Embryonic facial prominence (tissue), 1 donor: ENCODE data around the gene DBNDD1.

Experiments
- DNase-seq: peaks from one replicate; pipeline ENCODE4 v3.0.0-alpha.2; 2016; ENCODE audit errors: extremely low spot score

DBNDD1 gene

DNA sequence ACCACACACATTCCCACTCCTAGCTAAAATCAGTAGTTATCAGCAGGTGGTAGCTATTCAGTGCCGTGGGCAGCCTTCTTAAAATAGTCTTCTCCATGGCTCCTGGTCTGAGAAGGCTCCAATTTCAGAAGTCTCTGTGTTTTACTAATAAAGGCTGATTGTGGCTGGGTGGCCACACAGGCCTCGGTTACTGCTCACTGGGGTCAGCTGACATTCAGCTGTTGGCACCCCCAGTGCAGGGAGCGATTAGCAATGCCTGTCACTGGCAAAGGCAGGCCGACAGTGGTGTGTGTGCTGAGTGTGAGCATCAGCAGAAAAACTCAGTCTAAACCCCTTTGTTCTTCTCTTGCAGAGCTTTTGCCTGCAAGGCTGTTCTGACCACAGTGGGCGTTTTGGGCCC lies 16.6 kb upstream of the DBNDD1 start:
- no peak for DNase-seq

DNA sequence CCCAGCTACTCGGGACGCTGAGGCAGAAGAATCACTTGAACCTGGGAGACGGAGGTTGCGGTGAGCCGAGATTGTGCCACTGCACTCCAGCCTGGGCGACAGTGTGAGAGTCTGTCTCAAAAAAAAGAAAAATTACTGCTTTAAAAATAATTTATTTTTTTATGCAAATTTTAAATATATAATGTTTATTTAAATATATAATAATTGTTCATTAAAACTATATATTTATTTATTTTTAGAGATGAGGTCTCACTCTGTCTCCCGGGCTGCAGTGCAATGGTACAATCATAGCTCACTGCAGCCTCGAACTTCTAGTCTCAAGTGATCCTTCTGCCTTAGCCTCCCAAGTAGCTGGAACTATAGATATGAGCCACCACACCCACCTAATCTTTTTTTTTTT lies 15.2 kb upstream of the DBNDD1 start:
- no peak for DNase-seq

DNA sequence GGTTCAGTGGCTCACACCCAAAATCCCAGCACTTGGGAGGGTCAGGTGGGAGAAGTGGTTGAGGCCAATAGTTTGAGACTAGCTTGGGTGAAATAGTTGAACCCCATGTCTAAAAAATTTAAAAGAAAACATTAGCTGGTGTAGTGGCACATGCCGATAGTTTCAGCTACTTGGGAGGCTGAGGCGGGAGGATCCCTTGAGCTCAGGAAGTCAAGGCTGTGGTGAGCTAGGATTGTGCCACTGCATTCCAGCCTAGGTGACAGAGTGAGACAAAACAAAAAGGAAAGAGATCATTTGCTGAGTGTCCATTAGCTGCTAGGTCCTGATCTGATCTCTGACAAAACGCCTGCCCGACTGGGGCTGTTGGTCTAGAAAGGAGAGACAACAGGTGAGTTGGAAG lies 14.1 kb upstream of the DBNDD1 start:
- DNase-seq, result no peak

DNA sequence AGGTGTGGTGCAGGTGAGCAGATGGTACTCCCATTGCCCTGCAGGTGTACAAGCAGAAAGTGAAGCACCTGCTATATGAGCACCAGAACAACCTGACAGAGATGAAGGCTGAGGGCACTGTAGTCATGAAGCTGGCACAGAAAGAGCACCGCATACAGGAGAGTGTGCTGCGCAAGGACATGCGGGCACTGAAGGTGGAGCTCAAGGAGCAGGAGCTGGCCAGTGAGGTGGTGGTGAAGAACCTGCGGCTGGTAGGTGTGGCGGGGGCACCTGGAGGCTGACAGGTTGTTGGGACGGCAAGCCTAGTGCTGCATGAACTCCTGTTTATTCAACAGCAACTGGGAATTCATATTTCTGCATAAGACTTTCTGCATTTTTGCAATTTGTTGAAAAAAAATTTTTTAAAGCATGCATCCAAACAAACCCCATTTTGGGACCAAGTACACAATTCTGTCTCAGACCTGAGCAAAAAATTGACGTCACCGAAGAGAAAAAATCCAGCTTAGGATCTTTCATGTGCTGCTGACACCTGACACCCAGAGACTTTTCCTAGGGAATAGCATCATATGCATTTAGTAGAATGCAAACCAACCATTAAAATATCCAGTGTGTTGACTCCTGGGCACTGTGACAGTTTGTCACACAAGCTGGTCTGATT lies 13.5 kb upstream of the DBNDD1 start:
- no peak for DNase-seq

DNA sequence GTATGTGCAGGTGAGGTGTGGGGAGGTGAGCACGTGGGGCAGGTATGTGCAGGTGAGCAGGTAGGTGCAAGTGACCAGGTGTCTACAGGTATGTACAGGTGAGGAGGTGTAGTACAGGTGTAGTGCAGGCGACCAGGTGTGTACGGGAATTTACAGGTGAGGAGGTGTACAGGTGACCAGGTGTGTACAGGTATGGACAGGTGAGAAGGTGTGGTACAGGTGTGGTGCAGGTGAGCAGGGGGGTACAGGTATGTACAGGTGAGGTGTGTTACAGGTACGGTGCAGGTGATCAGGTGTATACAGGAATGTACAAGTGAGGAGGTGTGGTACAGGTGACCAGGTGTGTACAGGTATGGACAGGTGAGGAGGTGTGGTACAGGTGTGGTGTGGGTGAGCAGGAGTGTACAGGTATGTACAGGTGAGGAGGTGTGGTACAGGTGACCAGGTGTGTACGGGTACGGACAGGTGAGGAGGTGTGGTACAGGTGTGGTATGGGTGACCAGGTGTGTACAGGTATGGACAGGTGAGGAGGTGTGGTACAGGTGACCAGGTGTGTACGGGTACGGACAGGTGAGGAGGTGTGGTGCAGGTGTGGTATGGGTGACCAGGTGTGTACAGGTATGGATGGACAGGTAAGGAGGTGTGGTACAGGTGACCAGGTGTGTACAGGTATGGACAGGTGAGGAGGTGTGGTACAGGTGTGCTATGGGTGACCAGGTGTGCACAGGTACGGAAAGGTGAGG lies 12.8 kb upstream of the DBNDD1 start:
- no peak for DNase-seq

DNA sequence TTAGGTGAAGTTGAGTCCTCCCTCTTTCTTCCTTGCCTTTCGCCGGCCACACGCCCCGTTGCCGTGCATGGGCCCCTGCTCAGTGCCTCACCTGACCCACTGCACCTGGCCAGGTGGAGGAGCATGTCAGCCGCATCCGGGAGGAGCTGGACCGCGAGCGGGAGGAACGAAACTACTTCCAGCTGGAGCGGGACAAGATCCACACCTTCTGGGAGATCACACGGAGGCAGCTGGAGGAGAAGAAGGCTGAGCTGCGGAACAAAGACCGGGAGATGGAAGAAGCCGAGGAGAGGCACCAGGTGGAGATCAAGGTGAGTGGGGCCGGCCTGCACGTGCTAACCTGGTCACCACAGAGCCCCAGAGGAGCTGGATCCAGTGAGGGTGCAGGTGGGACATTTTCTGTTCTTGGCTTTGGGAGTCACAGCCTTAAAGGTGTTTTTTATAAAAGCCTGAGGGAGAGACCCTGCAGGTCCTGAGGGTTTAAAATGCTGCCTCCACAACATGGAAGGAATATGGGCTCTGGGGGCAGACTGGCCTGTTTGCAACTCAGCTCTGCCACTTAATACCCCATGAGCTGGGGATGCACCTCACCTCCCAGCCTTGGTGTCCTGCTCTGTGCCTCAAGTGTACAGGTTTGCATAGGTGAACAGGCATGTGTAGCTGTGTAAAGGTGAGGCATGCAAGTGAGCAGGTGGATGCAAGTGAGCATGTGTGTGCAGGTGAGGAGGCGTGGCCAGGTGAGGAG lies 12.1 kb upstream of the DBNDD1 start:
- no peak for DNase-seq

DNA sequence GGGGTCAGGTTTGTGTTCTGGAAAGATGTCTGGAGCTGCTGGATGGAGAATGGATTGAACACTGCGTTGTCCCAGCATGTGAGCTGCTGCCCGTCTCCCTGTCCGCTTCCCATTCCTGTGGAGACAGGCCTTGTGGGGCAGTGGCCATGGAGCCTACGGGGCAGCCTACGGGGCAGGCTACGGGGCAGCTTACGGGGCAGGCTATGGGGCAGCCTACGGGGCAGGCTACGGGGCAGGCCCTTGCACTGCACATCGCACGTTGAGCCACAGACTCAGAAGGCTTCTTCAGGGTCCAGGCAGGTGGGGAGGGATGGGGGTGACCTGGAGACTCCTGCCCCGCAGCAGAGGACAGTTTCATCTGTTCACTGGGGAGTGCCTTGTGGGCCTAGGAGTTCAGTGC lies 9.7 kb upstream of the DBNDD1 start:
- DNase-seq, result no peak

DNA sequence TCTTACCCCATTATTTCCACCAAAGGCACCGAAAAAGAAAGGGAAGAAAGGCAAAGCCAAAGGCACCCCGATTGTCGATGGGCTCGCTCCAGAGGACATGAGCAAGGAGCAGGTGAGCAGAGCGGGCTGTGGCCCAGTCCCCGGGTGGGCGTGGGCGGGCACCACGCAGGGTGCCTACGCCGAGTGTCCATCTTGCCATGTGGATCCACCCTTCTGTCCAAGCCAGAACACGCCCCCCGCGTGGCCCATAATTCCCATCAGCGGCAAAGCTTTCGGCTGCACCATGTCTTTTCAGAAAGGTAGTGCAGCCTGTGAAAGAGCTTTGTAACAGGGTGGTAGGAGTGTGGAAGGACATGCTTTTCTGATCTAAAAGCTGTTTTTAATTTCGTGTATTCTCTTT lies 8.4 kb upstream of the DBNDD1 start:
- DNase-seq, result no peak

DNA sequence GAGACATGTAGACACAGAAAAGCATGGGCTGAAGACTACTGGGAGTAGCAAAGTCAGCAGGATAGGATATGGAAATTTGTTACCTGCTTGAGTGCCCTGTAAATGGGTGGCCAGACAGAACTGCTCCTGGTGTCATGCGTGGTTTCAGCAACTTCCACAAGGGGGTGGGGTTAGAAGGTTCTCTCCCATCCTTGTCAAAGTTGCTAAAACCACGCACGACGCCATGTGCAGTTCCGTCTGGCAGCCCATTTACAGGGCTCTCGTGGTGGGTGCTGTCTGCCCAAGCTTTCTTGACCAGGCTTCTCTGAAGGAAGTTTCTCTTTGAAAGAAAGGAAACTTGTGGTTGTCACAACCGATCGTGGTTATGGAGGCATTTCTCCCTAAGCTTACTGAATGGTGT lies 6.9 kb upstream of the DBNDD1 start:
- no peak for DNase-seq

DNA sequence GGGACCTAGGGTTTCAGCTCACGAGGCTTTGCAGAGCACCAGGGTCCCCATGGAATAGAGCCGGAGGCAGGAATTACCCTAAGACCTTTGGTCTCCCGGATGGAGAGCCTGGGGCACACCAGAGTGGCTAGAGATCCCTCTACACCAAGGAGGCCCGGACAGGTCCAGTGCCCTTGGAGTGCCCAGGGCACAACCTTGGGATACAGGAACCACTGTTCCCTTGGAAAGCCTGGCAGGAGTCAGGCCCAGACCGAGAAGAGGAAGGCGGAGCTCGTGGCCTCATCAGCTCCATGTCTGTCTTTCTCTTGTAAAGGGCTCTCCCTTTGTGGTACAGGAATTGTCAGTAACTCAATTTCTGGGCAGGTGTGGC lies 3.8 kb upstream of the DBNDD1 start:
- no peak for DNase-seq

DNA sequence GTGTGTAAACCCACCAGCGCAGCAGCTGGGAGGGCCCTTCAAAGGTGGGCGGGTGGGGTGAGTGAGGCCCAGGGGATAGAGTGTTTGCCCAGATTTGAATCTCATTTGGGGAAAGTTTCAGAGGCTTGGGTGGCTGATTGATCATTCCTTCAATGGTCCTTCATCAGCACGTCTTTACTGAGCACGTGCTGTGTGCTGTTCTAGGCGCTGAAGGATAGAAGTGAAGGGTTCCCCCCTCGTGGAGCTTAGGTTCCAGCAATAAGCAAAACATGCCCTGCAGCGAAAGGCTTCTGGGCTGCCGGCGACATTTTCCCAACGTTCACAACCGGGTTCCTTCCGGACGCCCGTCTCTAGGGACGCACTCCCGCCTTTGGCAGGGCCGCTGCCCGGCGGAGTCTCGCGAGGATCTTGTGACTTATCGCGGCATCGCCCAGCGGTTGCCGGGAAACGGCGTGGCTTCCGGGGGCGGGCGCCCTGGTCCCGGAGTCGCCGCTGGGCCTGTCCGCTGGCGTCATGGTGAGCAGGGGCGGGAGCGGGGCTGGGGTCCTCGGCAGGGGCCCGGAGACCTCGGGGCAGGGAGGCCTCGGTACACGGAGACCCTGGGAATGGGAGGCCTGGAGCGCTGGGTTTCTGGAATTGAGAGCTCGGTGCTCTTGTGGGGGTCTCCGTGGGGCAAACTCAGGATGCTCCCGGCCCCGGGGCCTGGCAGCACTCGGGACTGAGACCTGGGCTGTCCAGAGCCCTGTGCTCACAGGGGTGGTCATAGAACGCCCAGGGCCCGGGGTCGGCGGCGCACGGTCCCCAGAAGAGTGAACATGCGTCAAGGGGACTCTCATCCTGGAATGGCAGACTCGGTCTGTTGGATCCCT lies 3.2 kb upstream of the DBNDD1 start:
- peak; percentile 82 for DNase-seq

DNA sequence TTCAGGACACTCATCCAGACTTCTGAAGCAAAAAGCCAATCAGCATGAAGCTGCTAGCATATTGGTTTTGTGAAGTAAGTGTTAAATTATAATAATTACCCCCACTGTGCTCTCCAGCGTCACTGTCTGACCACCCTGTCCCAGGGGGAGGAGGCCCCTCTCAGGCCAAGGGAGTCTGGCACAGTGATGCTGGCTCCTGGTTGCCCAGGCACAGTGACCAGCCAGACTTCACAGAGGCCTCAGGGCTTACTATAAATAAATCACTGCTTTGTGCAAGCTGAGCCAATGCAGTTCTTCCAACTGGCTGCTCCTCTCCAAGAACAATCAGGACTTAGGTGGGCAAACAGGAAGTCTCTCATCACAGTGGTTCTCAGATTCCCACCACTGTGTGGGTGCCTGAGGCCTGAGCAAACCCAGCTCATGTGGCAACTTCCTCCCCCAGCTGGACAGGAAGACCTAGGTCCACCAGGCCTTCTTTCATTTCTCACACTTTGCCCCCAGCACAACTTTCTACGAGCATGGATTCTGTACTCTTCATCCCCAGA lies 1.7 kb upstream of the DBNDD1 start:
- DNase-seq, result no peak

DNA sequence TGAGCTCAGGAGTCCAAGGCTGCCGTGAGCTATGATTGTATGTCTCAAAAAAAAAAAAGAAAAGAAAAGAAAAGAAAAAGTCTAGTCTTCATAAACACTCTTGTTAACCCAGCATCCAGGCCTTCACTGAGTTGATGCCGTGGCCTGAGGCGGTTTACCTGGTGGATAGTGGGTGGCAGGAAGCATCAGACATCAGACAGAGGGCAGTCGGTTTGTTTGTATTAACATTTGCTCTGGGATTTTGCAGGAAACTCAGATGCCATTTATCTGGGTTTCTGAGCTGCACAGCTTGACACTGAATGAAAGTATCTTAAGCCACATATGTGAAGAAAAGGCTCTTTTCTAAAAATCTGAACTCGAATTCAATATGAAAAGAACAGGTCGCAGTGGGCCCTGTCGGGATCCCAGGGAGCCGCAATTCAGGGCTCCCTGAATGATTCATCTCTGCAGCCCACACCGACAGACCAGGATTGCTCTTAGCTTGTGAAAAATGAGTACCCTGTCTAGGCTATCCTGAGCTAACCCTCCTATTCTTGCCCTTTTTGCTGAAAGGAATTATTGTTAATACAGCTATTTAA lies 1.1 kb upstream of the DBNDD1 start:
- DNase-seq, result no peak

DNA sequence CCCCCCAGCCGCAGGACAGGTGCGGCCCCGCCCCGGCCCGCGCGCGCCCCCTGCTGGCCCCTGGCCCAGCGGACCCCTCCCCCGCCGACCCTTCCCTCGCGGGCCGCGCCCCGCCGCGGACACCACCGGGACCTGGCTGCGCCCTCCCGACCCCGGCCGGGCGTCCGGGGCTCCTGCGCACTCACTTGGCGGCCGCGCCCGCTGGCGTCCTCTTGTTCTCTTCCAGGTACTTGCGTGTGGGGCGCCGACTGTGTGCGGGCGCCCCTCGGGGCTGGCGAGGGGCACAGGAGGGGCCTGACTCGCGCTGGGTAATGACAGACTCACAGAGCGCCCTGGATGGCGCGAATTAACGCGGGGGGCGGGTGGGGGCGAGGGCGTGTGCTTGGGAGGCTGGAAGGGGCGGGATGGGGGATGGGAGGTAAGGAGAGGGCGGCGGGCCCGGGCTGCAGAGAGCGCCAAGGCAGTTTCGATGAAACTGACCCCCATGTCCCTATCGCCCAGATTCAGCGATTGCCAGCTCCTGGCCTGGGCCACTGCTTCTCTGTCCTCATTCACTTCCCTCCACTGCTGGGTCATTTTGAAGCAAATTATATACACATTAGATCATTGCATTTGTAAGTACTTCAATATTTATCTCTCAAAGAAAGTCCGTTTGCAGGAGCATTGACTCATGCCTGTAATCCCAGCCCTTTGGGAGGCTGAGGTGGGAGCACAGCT lies 445 bp upstream of the DBNDD1 start:
- no peak for DNase-seq

DNA sequence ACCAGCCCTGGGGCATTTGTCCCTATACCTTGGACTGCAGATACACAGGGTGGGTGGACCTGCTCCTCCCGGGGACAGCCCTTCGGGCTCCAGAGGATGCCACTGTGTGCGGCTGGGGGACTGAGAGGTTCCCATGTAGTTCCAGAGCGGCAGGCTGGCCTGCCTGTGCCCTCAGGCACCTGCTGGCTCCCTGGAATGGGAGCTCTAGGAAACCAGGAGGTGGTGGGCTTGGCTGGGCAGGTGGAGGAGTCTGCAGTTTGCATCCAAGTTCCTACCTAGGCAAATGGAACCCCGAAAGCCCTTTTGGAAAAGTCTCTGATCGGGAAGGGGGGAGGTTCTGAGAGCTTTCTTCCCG lies 982 bp downstream of the DBNDD1 start:
- no peak for DNase-seq

DNA sequence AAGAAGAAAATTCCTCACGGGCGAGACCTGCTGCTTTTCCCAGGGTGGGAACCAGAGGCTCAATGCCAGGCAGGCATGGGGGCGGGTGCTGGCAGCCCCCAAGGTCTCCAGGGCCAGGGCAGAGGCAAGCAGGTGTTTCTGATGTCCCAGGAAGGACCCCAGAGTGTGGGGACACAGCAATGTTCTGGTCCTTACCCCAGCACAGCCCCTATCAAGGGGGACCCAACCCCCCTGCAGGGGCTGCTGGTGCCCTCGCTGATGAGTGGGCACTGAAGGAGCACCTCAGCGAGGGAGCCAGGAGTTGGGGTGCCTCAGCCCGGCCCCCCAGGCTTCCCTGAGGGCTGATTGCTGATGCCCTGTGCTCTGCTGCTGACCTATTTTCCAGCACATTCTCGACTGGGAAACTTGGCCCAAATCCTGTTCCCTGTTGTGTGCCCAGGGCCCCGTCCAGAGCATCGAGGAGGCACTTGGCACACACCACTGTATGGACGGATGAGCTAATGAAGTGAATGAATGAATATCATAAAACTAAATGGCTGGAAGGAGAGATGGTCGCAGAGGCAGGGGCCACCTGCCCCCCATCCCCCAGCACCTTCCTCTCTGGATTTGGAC lies 2.8 kb downstream of the DBNDD1 start:
- DNase-seq, result no peak

DNA sequence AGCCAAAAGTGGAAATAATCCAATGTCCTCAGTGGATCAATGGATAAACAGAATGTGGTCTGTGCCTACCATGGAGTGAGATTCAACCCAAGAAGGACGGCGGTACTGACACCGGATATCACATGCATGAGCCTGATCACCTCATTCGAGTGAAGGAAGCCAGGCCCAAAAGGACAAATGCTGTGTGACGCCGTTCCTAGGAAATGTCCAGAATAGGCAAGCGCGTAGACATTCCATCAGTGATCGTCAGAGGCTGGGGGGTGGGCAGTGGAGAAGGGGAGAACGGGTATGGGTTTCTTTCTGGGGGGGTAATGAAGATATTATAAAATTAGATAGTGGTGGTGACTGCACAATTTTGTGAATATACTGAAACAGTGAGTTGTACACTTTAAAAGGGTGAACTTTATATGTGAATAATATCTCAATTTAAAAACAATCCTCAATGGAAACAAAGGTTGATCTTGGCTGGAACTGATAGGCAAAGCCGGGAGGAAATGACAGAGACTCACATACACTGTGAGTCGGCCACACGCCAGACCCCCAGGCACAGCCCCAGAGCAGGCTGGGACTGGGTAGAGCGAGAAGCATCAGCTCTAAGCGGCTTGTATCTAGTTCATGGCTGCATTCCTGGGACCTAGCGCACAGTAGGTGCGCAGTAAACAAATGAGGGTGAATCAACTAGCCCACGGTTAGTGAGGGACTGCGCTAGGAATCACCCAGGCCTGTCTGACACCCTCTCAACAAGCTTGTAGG lies 3.5 kb downstream of the DBNDD1 start:
- DNase-seq, result no peak

DNA sequence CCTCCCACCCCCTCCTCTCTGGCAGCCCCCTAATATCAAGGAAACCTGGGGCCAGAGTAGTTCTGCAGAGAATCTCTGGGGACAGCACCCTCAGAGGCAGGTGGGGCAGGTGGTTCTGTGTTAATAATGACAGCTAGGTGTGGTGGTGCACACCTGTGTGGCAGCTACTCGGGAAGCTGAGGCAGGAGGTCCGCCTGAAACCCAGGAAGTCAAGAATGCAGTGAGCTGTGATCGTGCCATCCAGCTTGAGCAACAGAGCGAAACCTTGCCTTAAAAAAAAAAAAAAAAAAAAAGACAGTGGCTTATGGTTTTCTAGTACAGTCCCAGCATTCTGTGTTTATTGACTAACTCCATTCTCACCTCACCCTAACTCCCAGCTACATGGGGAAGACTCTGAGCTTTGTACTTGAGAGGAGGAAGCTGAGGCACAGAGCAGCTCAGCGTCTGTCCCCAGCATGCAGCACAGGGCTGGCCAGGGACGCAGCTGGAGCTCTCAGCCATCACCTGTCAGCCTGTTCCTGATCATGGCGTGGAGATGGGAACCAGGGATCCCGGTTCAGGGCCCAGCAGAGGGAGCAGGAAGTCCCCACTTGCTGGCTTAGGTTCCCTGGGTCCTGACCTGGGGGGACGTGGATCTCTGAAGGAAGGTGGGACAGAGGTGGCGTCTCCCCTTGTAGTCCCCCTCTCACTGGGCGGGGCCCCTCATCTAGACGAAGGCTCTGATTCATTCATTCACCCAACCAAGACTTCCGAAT lies 6.1 kb downstream of the DBNDD1 start:
- DNase-seq, result no peak

DNA sequence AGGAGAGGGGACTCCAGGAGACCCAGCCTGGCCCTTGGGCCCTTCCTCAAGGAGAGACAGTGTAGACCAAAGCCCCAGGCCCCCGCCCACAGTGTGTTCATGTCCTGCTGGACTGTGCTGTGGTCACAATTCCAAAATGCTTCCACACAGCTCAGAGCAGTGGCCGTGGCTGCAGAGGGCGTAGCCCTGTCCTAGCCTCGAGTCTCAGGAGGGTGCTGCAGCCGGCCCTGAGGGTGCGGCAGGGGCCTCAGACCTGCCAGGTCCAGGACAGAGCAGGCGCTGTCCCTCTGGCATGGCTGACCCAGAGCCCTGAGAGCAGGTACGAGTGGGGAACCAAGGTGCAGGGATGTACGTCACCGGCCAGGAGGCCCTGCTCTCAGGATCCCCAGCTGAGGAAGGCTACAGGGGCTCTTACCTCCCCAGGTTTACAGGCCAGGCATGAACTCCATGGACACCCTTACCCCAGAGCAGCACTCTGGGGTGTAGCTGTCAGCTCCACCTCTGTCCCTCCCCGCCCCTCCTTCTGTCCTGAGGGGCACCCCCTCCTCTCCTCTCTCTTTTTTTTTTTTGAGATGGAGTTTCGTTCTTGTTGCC lies 7.3 kb downstream of the DBNDD1 start:
- DNase-seq, result no peak
